Stomach (tissue), 9 donors: ENCODE results near the gene NOTO. TPM values are rescaled to one million over a fixed set of nuclear protein-coding genes. Genes with fewer than 3 reads are reported as not detected.

Experiments
- DNase-seq, 2 donors: peaks; one replicate each; pipeline versions ENCODE4 v3.0.0 to v3.0.0-alpha.2; 2013 to 2019
- H3K27ac ChIP-seq, 5 donors: fragments of 200-600 bp in 4 of 5; sonication (generic) in 4 of 5; one replicate each; pipeline ENCODE4 v1.5.1; 2013 to 2019; ENCODE audit warnings: mild to moderate bottlenecking in 1 of 5, moderate library complexity in 1 of 5
- H3K27me3 ChIP-seq, 3 donors: fragments of 200-600 bp; sonication (generic); one replicate each; pipeline ENCODE4 v1.5.1; 2017 to 2019; ENCODE audit warnings: mixed run types in 1 of 3
- H3K36me3 ChIP-seq, 4 donors: fragments of 200-600 bp; sonication (generic); 1 replicate in 3 of 4; 2 replicates in 1 of 4; pipeline ENCODE4 v1.5.1; 2016 to 2019
- H3K4me1 ChIP-seq, 4 donors: fragments of 200-600 bp; sonication (generic); one replicate each; pipeline ENCODE4 v1.5.1; 2016 to 2019
- H3K4me3 ChIP-seq, 4 donors: fragments of 200-600 bp; sonication (generic) in 3 of 4; one replicate each; pipeline ENCODE4 v1.5.1; 2016 to 2019; ENCODE audit warnings: mild to moderate bottlenecking in 1 of 4
- H3K9me3 ChIP-seq, 4 donors: fragments of 200-600 bp; sonication (generic); one replicate each; pipeline ENCODE4 v1.5.1; 2016 to 2019
- CTCF ChIP-seq, 7 experiments: fragments of 450-650 bp in 4 of 7; fragments of 200-600 bp in 3 of 7; sonication (generic) in 3 of 7; IDR thresholded peaks; one replicate each; pipeline ENCODE4 v1.5.1; 2016 to 2019; ENCODE audit warnings: antibody characterized with exemption in 7 of 7, control low read depth in 2 of 7, mild to moderate bottlenecking in 1 of 7
- EP300 ChIP-seq: sonication (generic); formaldehyde crosslinking; IDR thresholded peaks from one replicate; pipeline ENCODE4 v1.6.1; 2017; ENCODE audit warnings: antibody characterized with exemption
- POLR2A ChIP-seq, 4 donors: fragments of 450-650 bp; IDR thresholded peaks; one replicate each; pipeline ENCODE4 v1.6.1; 2016; ENCODE audit warnings: antibody characterized with exemption in 4 of 4, control low read depth in 2 of 4, mild to moderate bottlenecking in 1 of 4, moderate library complexity in 1 of 4
- POLR2AphosphoS5 ChIP-seq, 3 donors: sonication (generic); formaldehyde crosslinking; IDR thresholded peaks; one replicate each; pipeline ENCODE4 v1.6.1; 2016; ENCODE audit warnings: antibody characterized with exemption in 3 of 3
- WGBS, 5 donors: extraction: QIAGEN DNeasy Blood & Tissue Kit in 3 of 5; methylation state at CpG; one replicate each; pipeline versions ENCODE4 v1.1.5 to v1.1.7; 2013 to 2018; 5-methylcytosine and 5-hydroxymethylcytosine counted together
- intact Hi-C: fragments of 100-400 bp; cut with DNase I; formaldehyde crosslinking; loops from one replicate; pipeline ENCODE4 v1.15.1; 2023; ENCODE audit warnings: low total_unique reads
- polyA plus RNA-seq, 3 donors: library from polyadenylated mRNA; stranded (reverse); fragments of 200-250 nt; gene quantifications; one replicate each; pipeline ENCODE4 v1.2.3, GENCODE V29; 2013
- total RNA-seq, 5 donors: library from RNA; depleted of rRNA; stranded (reverse); fragments of >200 nt; gene quantifications; one replicate each; pipeline versions ENCODE4 v1.1.0 to v1.2.3, GENCODE V29; 2014 to 2016
- donor health status: healthy with polysubstance abuse.
- donor health status: Bipolar disorder and iron deficiency.
- donor health status: healthy.

NOTO gene
- total and polyA plus RNA-seq, 8 donors = 0.25 to 0.31 TPM; not detected in 6

- TF ChIP-seq POLR2AphosphoS5 (IDR thresholded peaks at IDR 0.05) (no peak), EP300 (no peak), CTCF (IDR thresholded peaks at IDR 0.05) (no peak), POLR2A (IDR thresholded peaks at IDR 0.05) (no peak)
- no peaks in the 10 kb centered on the region for H3K27me3 ChIP-seq
- no peaks in the 10 kb centered on the region for H3K9me3 ChIP-seq
- peaks cover 10 to 39% (median 29%) of the 10 kb centered on the region in 4 donors for H3K36me3 ChIP-seq
- intact Hi-C loops = no loop called here
- H3K4me3 ChIP-seq = no peak overlapping the region
- WGBS, 5 donors = 89 to 96% (median 95%) methylated on average over 5 of the region's 5 CpGs
- H3K4me1 ChIP-seq = peaks cover 4 to 29% (median 25%) of the 10 kb centered on the region in 4 donors
- H3K27ac ChIP-seq = no peak overlapping the region
- DNase-seq = no peak
Observed at GRCh38 chr2:73217160-73217559, 14.8 kb downstream of the NOTO start.

DNA sequence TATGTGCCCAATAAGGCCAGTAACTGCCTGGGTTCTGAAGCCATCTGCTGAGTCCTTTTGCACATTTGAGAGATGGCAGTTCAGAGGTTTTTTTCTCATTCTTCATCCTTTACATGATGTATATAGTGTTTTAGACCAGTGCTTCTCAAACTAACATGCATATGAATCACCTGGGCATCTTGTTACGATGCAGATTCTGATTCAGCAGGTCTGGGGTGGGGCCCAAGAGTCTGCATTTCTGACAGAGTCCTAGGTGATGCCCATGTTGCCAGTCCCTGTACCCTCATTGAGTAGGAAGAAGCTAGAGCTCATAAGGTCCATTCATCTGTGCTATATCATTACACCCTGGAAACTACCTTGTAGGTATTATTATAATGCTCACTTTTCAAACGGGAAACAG lies 15.5 kb downstream of the NOTO start:
- TF ChIP-seq POLR2A (IDR thresholded peaks at IDR 0.05) = no peak
- TF ChIP-seq EP300 = no peak
- no peak for TF ChIP-seq CTCF (IDR thresholded peaks at IDR 0.05)
- TF ChIP-seq POLR2AphosphoS5 (IDR thresholded peaks at IDR 0.05) = no peak
- Histone ChIP-seq H3K4me1 (peaks cover 1 to 22% (median 19%) of the 10 kb centered on the region in 4 donors), H3K4me3 (no peak overlapping the region), H3K9me3 (no peaks in the 10 kb centered on the region), H3K36me3 (peaks cover 13 to 46% (median 36%) of the 10 kb centered on the region in 4 donors), H3K27me3 (no peaks in the 10 kb centered on the region), H3K27ac (no peak overlapping the region)
- intact Hi-C loops = no loop called here
- WGBS, 5 donors = 79 to 93% (median 89%) methylated on average over 2 of the region's 2 CpGs
- DNase-seq = no peak

GRCh38 chr2:73218298-73218697 lies 15.9 kb downstream of the NOTO start:
- Histone ChIP-seq H3K27me3 (no peaks in the 10 kb centered on the region), H3K9me3 (no peaks in the 10 kb centered on the region), H3K36me3 (peaks cover 17 to 50% (median 40%) of the 10 kb centered on the region in 4 donors), H3K4me3 (no peak overlapping the region), H3K27ac (no peak overlapping the region), H3K4me1 (peaks cover 0 to 18% (median 15%) of the 10 kb centered on the region in 4 donors)
- intact Hi-C loops = no loop called here
- TF ChIP-seq POLR2A (IDR thresholded peaks at IDR 0.05) = no peak
- TF ChIP-seq CTCF (IDR thresholded peaks at IDR 0.05) = no peak
- TF ChIP-seq POLR2AphosphoS5 (IDR thresholded peaks at IDR 0.05) = no peak
- TF ChIP-seq EP300 = no peak
- no peak for DNase-seq

- H3K4me1 ChIP-seq = peaks cover 0 to 11% (median 0%) of the 10 kb centered on the region in 4 donors
- no peak overlapping the region for H3K4me3 ChIP-seq
- no peak for DNase-seq
- H3K27ac ChIP-seq = no peak overlapping the region
- WGBS, 5 donors = 89 to 99% (median 96%) methylated on average over 4 of the region's 4 CpGs
- intact Hi-C loops = no loop called here
- H3K36me3 ChIP-seq = peaks cover 43 to 100% (median 95%) of the 10 kb centered on the region in 4 donors
- H3K9me3 ChIP-seq = no peaks in the 10 kb centered on the region
- H3K27me3 ChIP-seq = no peaks in the 10 kb centered on the region
- TF ChIP-seq CTCF (IDR thresholded peaks at IDR 0.05) (no peak), POLR2A (IDR thresholded peaks at IDR 0.05) (no peak), EP300 (no peak), POLR2AphosphoS5 (IDR thresholded peaks at IDR 0.05) (no peak)
Observed at GRCh38 chr2:73223821-73224220, 21.4 kb downstream of the NOTO start.
